Measurements from ENCODE around the gene KLF7.

- TF ChIP-seq EZH2 (IDR thresholded peaks at IDR 0.05; ENCODE audit: borderline replicate concordance) (no peak), CTCF (IDR thresholded peaks at IDR 0.05; ENCODE audit: poor library complexity) (no peak)
These were observed 18.6 kb upstream of the KLF7 start for GRCh38 chr2:207184348-207184747.
